BLaER1 (cell line): Measurements from ENCODE around the gene BPHL.
A peak's percentile ranks its signal among the peaks of the same experiment; 100 is the strongest.

Source experiments
- H3K27ac ChIP-seq: shearing (Covaris generic); formaldehyde crosslinking; 2 replicates; pipeline ENCODE4 v1.8.1; 2022
- H3K27me3 ChIP-seq: shearing (Covaris generic); formaldehyde crosslinking; 2 replicates; pipeline ENCODE4 v1.8.1; 2022
- H3K36me3 ChIP-seq: shearing (Covaris generic); formaldehyde crosslinking; 2 replicates; pipeline ENCODE4 v1.8.1; 2022
- H3K4me1 ChIP-seq: shearing (Covaris generic); formaldehyde crosslinking; 2 replicates; pipeline ENCODE4 v1.8.1; 2022
- H3K4me2 ChIP-seq: shearing (Covaris generic); formaldehyde crosslinking; 2 replicates; pipeline ENCODE4 v1.8.1; 2022
- H3K4me3 ChIP-seq: shearing (Covaris generic); formaldehyde crosslinking; 2 replicates; pipeline ENCODE4 v1.8.1; 2022
- H3K9ac ChIP-seq: shearing (Covaris generic); formaldehyde crosslinking; 2 replicates; pipeline ENCODE4 v1.8.1; 2022
- H3K9me3 ChIP-seq: shearing (Covaris generic); formaldehyde crosslinking; 2 replicates; pipeline ENCODE4 v1.8.1; 2022
- H4K20me1 ChIP-seq: shearing (Covaris generic); formaldehyde crosslinking; 2 replicates; pipeline ENCODE4 v1.8.1; 2022
- Cebpa-rat ChIP-seq: shearing (Covaris generic); IDR thresholded peaks from 2 replicates; pipeline ENCODE4 v1.8.1; 2022

The BPHL gene

DNA sequence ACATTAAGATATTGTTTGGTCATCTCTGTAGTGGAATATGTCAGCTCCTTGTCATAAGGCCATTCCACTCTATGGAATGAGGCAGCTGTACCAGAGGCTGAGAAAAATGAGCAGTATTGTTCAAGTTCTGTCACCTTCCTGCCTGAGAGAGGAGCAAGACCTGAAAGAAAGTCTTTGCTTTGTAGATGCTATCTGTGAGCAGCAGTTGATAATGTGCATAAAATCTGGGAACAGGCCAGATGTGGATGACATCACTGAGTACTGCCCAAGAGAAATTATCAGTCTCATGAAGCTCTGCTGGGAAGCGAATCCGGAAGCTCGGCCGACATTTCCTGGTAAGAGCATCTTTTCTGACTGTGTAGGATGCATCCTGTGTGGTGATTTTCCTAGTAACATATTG, 33.4 kb upstream of the BPHL start:
- no peaks in the 10 kb centered on the region for H3K27me3 ChIP-seq
- no peak overlapping the region for H3K4me2 ChIP-seq
- peaks cover 84% of the 10 kb centered on the region for H3K36me3 ChIP-seq
- no peak overlapping the region for H3K4me3 ChIP-seq
- H3K9ac ChIP-seq = no peak overlapping the region
- no peak for TF ChIP-seq Cebpa-rat
- no peak overlapping the region for H3K27ac ChIP-seq
- H4K20me1 ChIP-seq = no peaks in the 10 kb centered on the region
- no peaks in the 10 kb centered on the region for H3K9me3 ChIP-seq
- H3K4me1 ChIP-seq = peaks cover 11% of the 10 kb centered on the region

DNA sequence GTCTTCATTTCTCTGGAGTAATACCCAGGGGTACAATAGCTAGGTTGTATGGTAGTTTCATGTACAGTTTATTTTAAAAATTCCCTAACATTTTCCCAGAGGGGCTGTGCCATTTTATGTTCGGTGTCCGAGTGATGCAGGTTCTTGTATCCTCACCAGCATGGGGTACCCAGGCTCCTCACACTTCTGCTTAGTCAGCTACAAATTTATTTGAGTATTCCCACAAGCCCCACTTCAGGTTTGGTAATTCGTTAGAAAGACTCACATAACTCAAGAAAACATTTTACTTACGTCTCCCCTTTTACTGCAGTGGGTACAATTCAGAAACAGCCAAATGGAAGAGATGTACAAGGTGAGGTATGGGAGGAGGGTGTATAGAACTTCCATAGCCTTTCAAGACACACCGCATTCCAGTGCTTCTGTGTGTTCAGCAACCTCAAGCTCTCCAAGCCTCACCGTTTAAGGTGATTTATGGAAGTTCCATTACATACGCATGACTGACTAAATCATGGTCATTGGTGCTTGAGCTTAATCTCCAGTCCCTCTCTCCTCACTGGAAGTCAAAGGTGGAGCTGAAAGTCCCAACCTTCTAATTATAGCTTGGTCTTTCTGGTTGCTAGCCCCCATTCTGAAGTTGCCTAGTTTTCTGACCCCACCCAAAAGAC, 32.1 kb upstream of the BPHL start:
- peaks cover 11% of the 10 kb centered on the region for H3K4me1 ChIP-seq
- H3K36me3 ChIP-seq = peaks cover 73% of the 10 kb centered on the region
- H3K9ac ChIP-seq = no peak overlapping the region
- no peaks in the 10 kb centered on the region for H3K27me3 ChIP-seq
- H4K20me1 ChIP-seq = no peaks in the 10 kb centered on the region
- no peak overlapping the region for H3K27ac ChIP-seq
- H3K9me3 ChIP-seq = no peaks in the 10 kb centered on the region
- TF ChIP-seq Cebpa-rat = no peak
- no peak overlapping the region for H3K4me2 ChIP-seq
- no peak overlapping the region for H3K4me3 ChIP-seq

DNA sequence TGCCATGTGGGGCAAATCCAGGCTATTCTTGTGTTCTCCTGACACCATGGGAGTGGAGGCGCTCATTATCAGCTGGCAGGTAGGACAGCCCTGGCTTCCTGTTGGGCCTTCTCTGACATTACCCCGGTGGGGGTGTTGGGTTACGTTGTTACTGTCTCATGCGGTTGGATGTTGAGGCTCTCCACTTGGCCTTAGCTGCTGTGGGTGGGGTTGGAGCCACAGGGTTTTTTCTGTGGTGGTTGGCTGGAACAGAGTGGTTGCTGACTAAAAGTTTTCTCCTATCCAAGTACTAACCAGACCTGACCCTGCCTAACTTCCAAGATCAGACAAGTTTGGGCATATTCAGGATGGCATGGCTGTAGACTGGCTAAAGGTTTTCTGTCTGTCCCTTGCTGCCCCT, 30.1 kb upstream of the BPHL start:
- TF ChIP-seq Cebpa-rat = no peak
- no peaks in the 10 kb centered on the region for H3K9me3 ChIP-seq
- H4K20me1 ChIP-seq = no peaks in the 10 kb centered on the region
- H3K4me1 ChIP-seq = peaks cover 11% of the 10 kb centered on the region
- no peak overlapping the region for H3K4me3 ChIP-seq
- H3K27ac ChIP-seq = no peak overlapping the region
- peaks cover 53% of the 10 kb centered on the region for H3K36me3 ChIP-seq
- no peak overlapping the region for H3K9ac ChIP-seq
- H3K4me2 ChIP-seq = no peak overlapping the region
- no peaks in the 10 kb centered on the region for H3K27me3 ChIP-seq

DNA sequence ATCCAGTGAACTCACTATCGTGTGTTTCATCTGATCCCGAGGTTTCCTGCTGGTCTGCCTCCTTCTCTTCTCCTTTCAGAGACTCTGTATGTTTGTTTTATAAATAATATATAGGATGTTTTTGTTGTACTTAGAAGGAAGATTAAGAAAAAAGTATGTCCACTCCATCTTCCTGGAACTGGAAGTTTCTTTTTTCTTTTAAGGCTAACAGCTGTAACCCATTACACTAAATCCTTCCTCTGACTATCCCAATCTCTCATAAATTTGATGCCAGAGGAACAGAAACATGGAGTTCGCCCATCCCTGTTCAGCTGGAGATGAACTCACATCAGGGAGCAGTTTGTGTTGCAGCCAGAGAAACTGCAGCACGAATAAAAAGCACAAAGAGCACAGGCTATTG, 29.5 kb upstream of the BPHL start:
- peaks cover 49% of the 10 kb centered on the region for H3K36me3 ChIP-seq
- H3K27ac ChIP-seq = no peak overlapping the region
- H3K9ac ChIP-seq = no peak overlapping the region
- H3K4me2 ChIP-seq = no peak overlapping the region
- peaks cover 11% of the 10 kb centered on the region for H3K4me1 ChIP-seq
- H3K9me3 ChIP-seq = no peaks in the 10 kb centered on the region
- H4K20me1 ChIP-seq = no peaks in the 10 kb centered on the region
- no peak for TF ChIP-seq Cebpa-rat
- H3K4me3 ChIP-seq = no peak overlapping the region
- H3K27me3 ChIP-seq = no peaks in the 10 kb centered on the region

DNA sequence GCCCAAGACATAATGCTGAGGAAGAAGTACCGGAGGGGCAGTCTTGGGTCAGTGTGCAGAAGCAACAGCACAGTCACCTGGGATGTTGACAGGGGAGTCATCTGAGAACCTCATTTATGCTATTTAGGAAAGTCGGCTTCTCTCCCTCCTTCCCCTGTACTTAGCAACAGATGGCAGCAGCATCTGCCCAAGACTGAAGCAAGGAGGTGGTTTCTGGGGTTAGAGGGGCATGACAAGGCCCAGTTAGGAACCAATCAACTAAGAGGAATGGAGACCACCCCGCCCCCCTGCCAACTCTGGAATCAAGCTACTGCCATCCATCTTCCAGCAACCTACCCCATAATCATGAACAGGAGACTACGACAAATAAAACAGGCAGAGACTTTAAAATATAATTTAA, 28.5 kb upstream of the BPHL start:
- no peak for TF ChIP-seq Cebpa-rat
- Histone ChIP-seq H3K36me3 (peaks cover 44% of the 10 kb centered on the region), H3K4me2 (no peak overlapping the region), H4K20me1 (no peaks in the 10 kb centered on the region), H3K9me3 (no peaks in the 10 kb centered on the region), H3K4me3 (no peak overlapping the region), H3K9ac (no peak overlapping the region), H3K27ac (no peak overlapping the region), H3K27me3 (no peaks in the 10 kb centered on the region), H3K4me1 (peaks cover 11% of the 10 kb centered on the region)

DNA sequence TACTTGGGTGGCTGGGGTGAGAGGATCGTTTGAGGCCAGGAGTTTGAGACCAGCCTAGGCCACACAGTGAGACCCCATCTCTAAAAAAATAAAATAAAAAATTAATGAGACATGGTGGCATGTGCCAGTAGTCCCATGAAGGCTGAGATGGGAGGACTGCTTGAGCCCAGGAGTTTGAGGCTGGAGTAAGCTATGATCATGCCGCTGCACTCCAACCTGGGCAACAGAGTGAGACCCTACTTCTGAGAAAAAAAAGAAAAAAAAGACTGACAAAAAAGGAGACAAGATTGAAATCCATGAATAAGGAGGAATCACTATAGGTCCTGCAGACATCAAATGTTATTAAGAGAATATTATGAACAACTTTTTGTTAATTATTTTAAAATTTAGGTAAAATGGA, 23.7 kb upstream of the BPHL start:
- Histone ChIP-seq H3K4me1 (no peaks in the 10 kb centered on the region), H3K36me3 (peaks cover 47% of the 10 kb centered on the region), H3K9ac (no peak overlapping the region), H4K20me1 (no peaks in the 10 kb centered on the region), H3K27me3 (no peaks in the 10 kb centered on the region), H3K4me3 (no peak overlapping the region), H3K4me2 (no peak overlapping the region), H3K9me3 (no peaks in the 10 kb centered on the region), H3K27ac (no peak overlapping the region)
- TF ChIP-seq Cebpa-rat = no peak

DNA sequence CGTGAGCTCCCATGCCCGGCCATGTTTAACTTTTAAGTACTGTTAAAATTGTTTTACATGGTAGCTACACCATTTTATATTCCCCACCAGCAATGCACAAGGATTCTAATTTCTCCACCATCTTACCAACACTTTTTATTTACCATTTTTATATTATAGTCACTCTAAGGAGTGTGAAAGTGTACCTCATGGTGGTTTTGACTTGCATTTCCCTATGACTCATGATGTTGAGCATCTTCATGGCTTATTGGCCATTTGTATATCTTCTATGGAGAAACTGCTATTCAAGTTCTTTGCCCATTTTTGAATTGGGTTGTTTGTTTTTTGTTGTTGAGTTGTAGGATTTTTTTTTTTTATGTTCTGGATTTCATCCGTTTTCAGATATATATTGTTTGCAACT, 15.6 kb upstream of the BPHL start:
- H3K36me3 ChIP-seq = peaks cover 81% of the 10 kb centered on the region
- H3K27me3 ChIP-seq = no peaks in the 10 kb centered on the region

DNA sequence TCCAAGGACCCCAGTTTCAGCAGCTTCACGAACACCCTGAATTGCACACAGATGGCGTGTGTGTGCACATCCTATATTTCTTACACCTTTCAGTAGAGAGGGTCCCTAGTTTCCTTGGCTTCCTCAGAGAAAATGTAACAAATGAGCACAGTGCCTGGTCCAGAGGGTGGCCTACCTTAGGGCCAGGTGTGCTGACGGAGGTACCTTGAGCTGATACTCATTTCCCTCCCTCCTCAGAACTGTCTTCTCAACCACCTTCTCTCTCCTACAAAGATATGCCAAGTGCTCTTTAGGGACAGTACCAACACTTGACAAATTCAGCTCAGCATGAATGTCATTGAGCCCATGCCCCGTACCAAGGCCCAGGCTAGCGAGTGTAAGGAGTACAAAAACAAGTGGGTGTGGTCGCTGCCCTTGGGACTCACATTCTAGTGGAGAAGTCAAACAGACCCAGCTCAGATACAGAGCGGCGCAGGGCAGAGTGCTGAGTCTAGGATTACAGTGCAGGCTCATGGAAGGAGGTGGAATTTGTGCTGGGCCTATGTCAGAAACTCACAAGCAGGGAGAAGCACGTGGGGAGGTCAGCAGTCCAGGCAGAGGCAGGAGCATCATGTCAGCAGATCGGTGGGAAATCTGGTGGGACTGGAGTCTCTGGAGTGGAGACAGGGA, 9.6 kb upstream of the BPHL start:
- no peak overlapping the region for H3K27ac ChIP-seq
- TF ChIP-seq Cebpa-rat = no peak
- peaks cover 92% of the 10 kb centered on the region for H3K36me3 ChIP-seq
- H3K4me3 ChIP-seq = no peak overlapping the region
- H3K27me3 ChIP-seq = no peaks in the 10 kb centered on the region
- no peak overlapping the region for H3K4me2 ChIP-seq
- H3K4me1 ChIP-seq = peaks cover 6% of the 10 kb centered on the region
- H3K9me3 ChIP-seq = no peaks in the 10 kb centered on the region
- no peaks in the 10 kb centered on the region for H4K20me1 ChIP-seq
- H3K9ac ChIP-seq = no peak overlapping the region

More for the DNA sequence above, 15.6 kb upstream of the BPHL start:
- H3K9me3 ChIP-seq = no peaks in the 10 kb centered on the region
- no peak overlapping the region for H3K9ac ChIP-seq
- H3K4me2 ChIP-seq = no peak overlapping the region
- no peaks in the 10 kb centered on the region for H3K4me1 ChIP-seq
- no peak overlapping the region for H3K27ac ChIP-seq
- no peaks in the 10 kb centered on the region for H4K20me1 ChIP-seq
- TF ChIP-seq Cebpa-rat = no peak
- no peak overlapping the region for H3K4me3 ChIP-seq

DNA sequence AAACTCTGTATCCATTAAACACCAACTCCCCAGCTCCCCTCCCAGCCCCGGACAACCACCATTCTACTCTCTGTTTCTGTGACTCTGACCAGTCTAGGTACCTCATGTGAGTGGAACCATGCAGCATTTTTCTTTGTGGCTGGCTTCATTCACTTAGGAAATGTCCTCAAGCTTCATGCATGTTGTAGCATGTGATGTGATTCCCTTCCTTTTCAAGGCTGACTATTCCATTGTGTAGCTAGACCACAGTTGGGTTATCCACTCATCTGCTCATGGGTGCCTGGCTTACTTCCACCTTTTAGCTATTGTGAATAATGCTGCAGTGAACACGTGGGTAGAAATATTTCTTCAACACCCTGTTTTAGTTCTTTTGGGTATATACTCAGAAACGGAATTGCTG, 8.8 kb upstream of the BPHL start:
- Histone ChIP-seq H3K9me3 (no peaks in the 10 kb centered on the region), H3K36me3 (peaks cover 93% of the 10 kb centered on the region), H3K4me3 (no peak overlapping the region)

DNA sequence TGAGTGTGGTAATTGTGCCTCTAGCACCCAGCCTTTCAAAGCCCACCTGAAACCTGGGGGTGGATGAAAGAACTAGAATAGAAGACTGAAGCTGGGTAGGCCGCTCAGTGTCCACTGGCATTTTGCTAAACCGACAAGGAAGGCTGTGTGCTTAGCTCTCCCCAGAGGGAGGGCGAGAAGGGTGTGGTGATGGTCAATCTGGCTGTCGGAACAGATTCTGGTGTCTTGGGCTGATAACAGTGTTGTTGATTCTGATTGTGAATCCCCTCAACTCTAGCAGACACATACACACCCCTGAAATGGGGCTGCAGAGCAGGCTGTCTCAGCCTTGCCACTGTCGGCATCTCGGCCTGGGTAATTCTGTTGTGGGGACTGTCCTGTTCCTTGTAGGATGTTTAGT, 4.1 kb upstream of the BPHL start:
- TF ChIP-seq Cebpa-rat = no peak
- 0 out of 2 replicates have a peak overlapping the region, but pooled peaks have one; percentile 6 for H3K4me2 ChIP-seq
- H3K4me3 ChIP-seq = no peak overlapping the region
- H3K27ac ChIP-seq = peak overlapping the region; percentile 4; the same call in 1 of the 2 replicates
- H4K20me1 ChIP-seq = no peaks in the 10 kb centered on the region
- no peaks in the 10 kb centered on the region for H3K27me3 ChIP-seq
- peaks cover 27% of the 10 kb centered on the region for H3K4me1 ChIP-seq
- peaks cover 58% of the 10 kb centered on the region for H3K36me3 ChIP-seq
- no peak overlapping the region for H3K9ac ChIP-seq
- no peaks in the 10 kb centered on the region for H3K9me3 ChIP-seq

More for the DNA sequence above, 8.8 kb upstream of the BPHL start:
- no peak overlapping the region for H3K27ac ChIP-seq
- no peaks in the 10 kb centered on the region for H3K27me3 ChIP-seq
- H3K9ac ChIP-seq = no peak overlapping the region
- peaks cover 11% of the 10 kb centered on the region for H3K4me1 ChIP-seq
- no peaks in the 10 kb centered on the region for H4K20me1 ChIP-seq
- no peak for TF ChIP-seq Cebpa-rat
- no peak overlapping the region for H3K4me2 ChIP-seq
